Mononuclear cell (primary cell): Measurements from ENCODE around the gene ECEL1. TPM values are rescaled to one million over a fixed set of nuclear protein-coding genes. Genes with fewer than 3 reads are reported as not detected.

Experiments used
- H3K27me3 ChIP-seq: 2 replicates; pipeline ENCODE4 v1.6.0; 2011; ENCODE audit warnings: low read length, control low read depth; ENCODE audit not compliant: insufficient read depth
- H3K4me1 ChIP-seq: 2 replicates; pipeline ENCODE4 v1.5.1; 2011; ENCODE audit warnings: mild to moderate bottlenecking, low read length, control low read depth; ENCODE audit not compliant: insufficient read depth
- H3K4me3 ChIP-seq: 2 replicates; pipeline ENCODE4 v1.5.1; 2011; ENCODE audit warnings: mild to moderate bottlenecking, low read length, moderate library complexity
- H3K9me3 ChIP-seq: 2 replicates; pipeline ENCODE4 v1.5.1; 2011; ENCODE audit warnings: low read depth, mild to moderate bottlenecking, control low read depth, low read length
- total RNA-seq: library from RNA; depleted of rRNA; stranded (reverse); fragments of >200 nt; gene quantifications from one replicate; pipeline ENCODE4 v1.2.3, GENCODE V29; 2012

Gene ECEL1
- total RNA-seq, 1 donor: not detected

GRCh38 chr2:232484628-232485347 lies 2.8 kb downstream of the ECEL1 start:
- Histone ChIP-seq H3K4me3 (no peak overlapping the region), H3K4me1 (no peaks in the 10 kb centered on the region), H3K27me3 (peaks cover 22% of the 10 kb centered on the region), H3K9me3 (no peaks in the 10 kb centered on the region)

GRCh38 chr2:232483923-232484627 lies 3.6 kb downstream of the ECEL1 start:
- Histone ChIP-seq H3K4me1 (no peaks in the 10 kb centered on the region), H3K4me3 (no peak overlapping the region), H3K9me3 (no peaks in the 10 kb centered on the region), H3K27me3 (peaks cover 22% of the 10 kb centered on the region)

GRCh38 chr2:232483311-232483922 lies 4.2 kb downstream of the ECEL1 start:
- no peaks in the 10 kb centered on the region for H3K9me3 ChIP-seq
- H3K4me3 ChIP-seq: no peak overlapping the region
- no peaks in the 10 kb centered on the region for H3K4me1 ChIP-seq
- H3K27me3 ChIP-seq: peaks cover 19% of the 10 kb centered on the region

GRCh38 chr2:232482301-232483238 lies 5.1 kb downstream of the ECEL1 start:
- Histone ChIP-seq H3K27me3 (peaks cover 14% of the 10 kb centered on the region), H3K4me3 (no peak overlapping the region), H3K4me1 (no peaks in the 10 kb centered on the region), H3K9me3 (no peaks in the 10 kb centered on the region)

GRCh38 chr2:232481322-232482140 lies 6.1 kb downstream of the ECEL1 start:
- Histone ChIP-seq H3K4me1 (no peaks in the 10 kb centered on the region), H3K9me3 (no peaks in the 10 kb centered on the region), H3K4me3 (no peak overlapping the region), H3K27me3 (peaks cover 9% of the 10 kb centered on the region)

- no peaks in the 10 kb centered on the region for H3K9me3 ChIP-seq
- H3K4me3 ChIP-seq: no peak overlapping the region
- no peaks in the 10 kb centered on the region for H3K4me1 ChIP-seq
- H3K27me3 ChIP-seq: peaks cover 8% of the 10 kb centered on the region
These were observed 7.1 kb downstream of the ECEL1 start for GRCh38 chr2:232480201-232481190.

- H3K4me1 ChIP-seq: no peaks in the 10 kb centered on the region
- H3K4me3 ChIP-seq: no peak overlapping the region
- no peaks in the 10 kb centered on the region for H3K27me3 ChIP-seq
- no peaks in the 10 kb centered on the region for H3K9me3 ChIP-seq
These were observed 8.1 kb downstream of the ECEL1 start for GRCh38 chr2:232479341-232480200.

- no peaks in the 10 kb centered on the region for H3K27me3 ChIP-seq
- H3K4me1 ChIP-seq: no peaks in the 10 kb centered on the region
- no peak overlapping the region for H3K4me3 ChIP-seq
- no peaks in the 10 kb centered on the region for H3K9me3 ChIP-seq
These were observed 8.9 kb downstream of the ECEL1 start for GRCh38 chr2:232478571-232479340.

GRCh38 chr2:232477751-232478510 lies 9.7 kb downstream of the ECEL1 start:
- H3K9me3 ChIP-seq: no peaks in the 10 kb centered on the region
- no peak overlapping the region for H3K4me3 ChIP-seq
- H3K27me3 ChIP-seq: peaks cover 3% of the 10 kb centered on the region
- H3K4me1 ChIP-seq: no peaks in the 10 kb centered on the region

- Histone ChIP-seq H3K4me1 (no peaks in the 10 kb centered on the region), H3K4me3 (no peak overlapping the region), H3K27me3 (peaks cover 12% of the 10 kb centered on the region), H3K9me3 (no peaks in the 10 kb centered on the region)
These were observed 10.8 kb downstream of the ECEL1 start for GRCh38 chr2:232476791-232477190.

GRCh38 chr2:232476045-232476444 lies 11.6 kb downstream of the ECEL1 start:
- Histone ChIP-seq H3K27me3 (peaks cover 13% of the 10 kb centered on the region), H3K4me3 (no peak overlapping the region), H3K9me3 (no peaks in the 10 kb centered on the region), H3K4me1 (no peaks in the 10 kb centered on the region)
